Myometrial cell (primary cell): ENCODE data around the gene SAMD9L. TPM values are rescaled to one million over a fixed set of nuclear protein-coding genes. Genes with fewer than 3 reads are reported as not detected.

Experiments used
- total RNA-seq: library from RNA; depleted of rRNA; stranded (reverse); fragments of >200 nt; gene quantifications from 2 replicates; pipeline ENCODE4 v1.2.3, GENCODE V29; 2015

SAMD9L gene
- 5.5 and 14.5 TPM in 2 replicates for total RNA-seq

DNA sequence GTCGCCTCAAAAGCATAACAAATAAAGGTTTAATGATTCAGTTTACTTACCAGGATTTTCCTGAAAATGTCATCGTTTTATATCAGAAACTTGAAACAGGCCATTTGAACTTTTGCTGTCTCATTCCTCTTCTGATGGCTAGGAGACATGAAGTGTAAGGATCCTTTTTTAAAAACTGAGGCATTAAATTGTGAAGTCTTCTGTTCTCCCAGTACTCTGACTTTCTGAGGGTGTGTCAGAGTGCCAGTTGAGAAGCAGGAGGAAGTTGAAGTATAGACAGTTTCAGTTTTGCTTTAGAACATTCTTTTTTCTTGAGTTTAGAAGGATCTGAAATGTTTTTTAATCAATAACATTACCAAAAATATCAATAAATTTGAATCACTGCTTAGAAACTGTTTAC, at the start of gene SAMD9L:
Gene SAMD9L, minus strand, starts transcription at position 242 of the 400 bp plus-strand sequence. CDS start 12,414 bp downstream, outside the sequence.

DNA sequence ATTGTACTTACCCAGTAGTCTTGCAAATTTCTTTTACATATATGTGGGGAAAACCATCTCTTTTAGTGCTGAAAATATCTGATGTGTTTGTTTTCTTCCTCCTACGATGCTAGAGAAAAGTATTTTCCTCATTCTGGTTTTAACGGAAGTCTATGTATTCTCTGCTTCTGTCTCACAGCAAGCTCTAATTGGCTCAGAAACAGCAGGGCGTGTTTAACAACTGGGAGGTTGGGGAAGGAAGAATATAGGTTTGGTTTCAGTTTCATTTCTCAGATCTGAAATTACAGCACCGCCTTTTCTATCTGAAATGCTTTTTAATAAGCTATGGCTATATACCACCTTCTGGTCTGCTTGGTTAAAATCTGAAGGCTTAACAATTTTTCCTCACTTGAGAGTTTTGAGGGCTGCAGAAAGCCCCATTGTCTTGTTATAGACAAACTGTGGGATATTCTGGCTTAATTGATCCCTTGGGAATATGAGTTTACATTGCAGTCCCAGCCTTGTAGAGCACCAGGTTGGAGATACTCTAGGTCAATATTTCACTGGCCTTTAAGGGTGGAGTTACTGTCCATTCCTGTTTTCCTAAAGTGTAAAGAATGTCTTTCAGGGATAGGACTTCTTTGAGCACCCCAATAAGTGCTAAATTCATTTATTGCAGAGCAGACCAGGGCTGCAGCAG, 30.2 kb downstream of the SAMD9L start, which contains the start of gene SAMD9:
Gene SAMD9, minus strand, starts transcription at position 128 of the 679 bp plus-strand sequence. CDS start 11,882 bp downstream, outside the sequence.

Other genes starting within 250 kb of the SAMD9L start
- 8.4 and 14.4 TPM in 2 replicates for gene SAMD9, start 30.4 kb downstream of the SAMD9L start, total RNA-seq
- not detected in 2 replicates for gene HEPACAM2, start 78.1 kb upstream of the SAMD9L start, total RNA-seq
- gene VPS50, start 84.0 kb upstream of the SAMD9L start, total RNA-seq = 11.8 and 31.0 TPM in 2 replicates